SKM-1 treated with dmso at 0.1 percent for 144 hours (cell line): ENCODE measurements around the gene UBTF.

ENCODE experiments used
- DNase-seq: peaks from one replicate; lab custom pipeline; 2025; ENCODE audit not compliant: unreplicated experiment; lab: John Stamatoyannopoulos, UW

Gene UBTF

DNA sequence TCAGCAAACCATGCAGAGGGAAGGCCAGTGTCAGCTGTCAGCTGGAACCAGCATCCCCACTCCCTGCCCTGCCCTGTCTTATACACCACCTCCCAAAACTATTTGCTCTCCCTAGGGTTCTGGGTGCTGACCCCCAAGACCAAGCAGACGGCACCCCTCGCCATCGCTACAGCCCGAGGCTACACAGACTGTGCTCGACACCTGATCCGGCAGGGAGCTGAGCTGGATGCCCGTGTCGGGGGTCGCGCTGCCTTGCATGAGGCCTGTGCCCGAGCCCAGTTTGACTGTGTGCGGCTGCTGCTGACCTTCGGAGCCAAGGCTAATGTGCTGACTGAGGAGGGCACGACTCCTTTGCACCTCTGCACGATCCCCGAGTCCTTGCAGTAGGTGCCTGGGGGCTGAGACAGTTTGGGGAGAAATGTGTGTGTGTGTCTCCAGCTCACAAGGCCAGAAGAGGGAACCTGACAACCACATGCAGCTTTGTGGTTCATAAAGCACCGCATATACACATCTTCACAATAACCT, 47.5 kb downstream of the UBTF start:
- no peak for DNase-seq

DNA sequence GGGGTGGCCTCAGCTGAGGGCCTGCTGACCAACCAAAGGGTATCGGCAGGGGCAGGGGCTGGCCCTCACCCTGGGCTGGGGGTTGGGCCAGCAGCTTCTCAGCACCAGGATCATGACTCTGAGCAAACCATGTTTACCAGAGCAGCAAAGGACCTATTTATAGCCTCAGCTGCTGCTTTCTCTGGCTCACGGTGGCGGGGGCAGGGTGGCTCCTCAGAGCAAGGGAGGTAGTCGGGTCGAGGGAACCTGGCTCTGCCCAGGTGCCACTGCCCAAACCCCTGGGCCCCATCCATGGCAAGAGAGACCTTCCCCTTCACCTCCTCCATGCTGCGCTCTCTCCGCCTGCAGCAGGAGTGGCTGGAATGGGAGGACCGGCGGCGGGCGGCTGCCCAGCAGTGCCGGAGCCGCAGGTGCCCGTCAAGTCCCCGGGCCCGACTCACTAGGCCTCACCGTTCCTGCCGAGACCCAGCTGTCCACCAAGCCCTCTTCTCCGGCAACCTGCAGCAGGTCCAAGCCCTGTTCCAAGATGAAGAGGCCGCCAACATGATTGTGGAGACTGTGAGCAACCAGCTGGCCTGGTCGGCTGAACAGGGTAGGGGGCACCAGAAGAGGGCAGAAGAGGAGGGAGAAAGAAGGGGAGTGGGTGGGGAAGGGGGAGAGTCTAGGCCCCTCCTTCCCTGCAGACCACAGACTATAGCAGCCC, 48.8 kb downstream of the UBTF start, which contains the start of gene ASB16:
TSS of gene ASB16 (plus strand) at position 206 of the 703 bp plus-strand sequence. CDS start at position 292, 86 bp downstream.
- DNase-seq = no peak

DNA sequence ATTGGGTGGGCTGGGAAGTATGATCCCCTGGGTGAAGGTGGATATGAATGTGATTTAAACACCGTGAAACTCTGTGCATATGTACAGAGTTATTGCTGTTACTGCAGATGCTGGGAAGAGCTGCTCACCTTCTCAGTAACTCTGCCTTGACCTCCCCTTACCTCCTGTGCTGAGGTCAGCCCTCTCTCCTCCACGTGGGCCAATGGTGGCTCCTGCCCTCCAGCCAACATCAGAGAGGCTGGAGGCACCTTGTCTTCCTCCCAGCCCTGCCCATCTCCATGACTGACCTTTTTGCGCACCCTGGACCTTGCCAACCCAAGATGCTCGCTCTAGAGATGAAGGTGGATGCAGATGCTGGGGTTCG, 49.4 kb downstream of the UBTF start:
- no peak for DNase-seq

DNA sequence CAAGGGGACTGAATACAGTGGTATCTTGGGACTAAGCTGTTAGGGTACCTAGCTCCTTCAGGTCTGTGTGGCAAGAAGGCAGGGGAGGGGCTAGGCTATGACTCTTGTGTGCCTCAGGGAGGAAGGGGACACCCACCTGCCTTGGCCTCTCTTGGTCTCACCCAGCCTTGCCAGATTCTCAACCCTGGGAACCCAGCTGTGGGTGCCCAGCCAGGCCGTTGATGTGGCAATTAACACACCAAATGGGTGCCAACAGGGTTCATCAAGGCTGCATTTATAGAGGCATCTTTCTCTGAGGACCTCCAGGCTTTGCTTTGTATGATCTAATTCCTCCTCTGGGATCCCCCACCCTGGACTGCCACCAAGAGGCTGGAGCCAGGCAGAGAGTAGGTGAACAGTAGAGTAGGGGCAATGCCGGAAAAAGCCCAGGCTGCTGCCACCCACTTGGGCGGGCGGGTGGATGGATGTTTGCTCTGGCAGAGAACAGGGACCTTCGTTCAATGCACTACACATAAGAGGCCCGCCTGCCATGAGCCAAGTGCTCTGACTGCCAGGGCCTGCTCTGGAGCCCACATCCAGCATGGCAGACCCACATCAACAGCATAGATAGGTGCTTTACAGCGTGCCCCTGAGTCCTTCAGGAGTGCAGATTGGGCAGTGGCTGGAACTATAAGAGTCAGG, 52.2 kb downstream of the UBTF start:
- no peak for DNase-seq

DNA sequence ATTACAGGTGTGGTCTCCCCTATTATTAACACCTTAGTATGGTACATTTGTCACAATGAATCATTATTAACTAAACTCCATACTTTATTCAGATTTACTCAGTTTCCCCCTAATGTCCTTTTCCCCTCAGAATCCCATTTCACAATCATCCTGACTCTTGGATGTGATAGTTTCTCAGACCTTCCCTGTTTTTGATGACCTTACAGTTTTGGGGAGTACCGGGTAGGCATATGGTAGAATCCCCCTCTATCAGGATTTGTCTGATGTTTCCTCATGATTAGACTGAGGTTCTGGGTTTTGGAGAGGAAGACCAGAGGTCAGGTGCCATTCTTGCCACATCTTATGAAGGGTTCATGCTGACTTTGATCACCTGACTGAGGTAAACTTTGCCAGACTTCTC, 55.0 kb downstream of the UBTF start:
- DNase-seq = no peak

DNA sequence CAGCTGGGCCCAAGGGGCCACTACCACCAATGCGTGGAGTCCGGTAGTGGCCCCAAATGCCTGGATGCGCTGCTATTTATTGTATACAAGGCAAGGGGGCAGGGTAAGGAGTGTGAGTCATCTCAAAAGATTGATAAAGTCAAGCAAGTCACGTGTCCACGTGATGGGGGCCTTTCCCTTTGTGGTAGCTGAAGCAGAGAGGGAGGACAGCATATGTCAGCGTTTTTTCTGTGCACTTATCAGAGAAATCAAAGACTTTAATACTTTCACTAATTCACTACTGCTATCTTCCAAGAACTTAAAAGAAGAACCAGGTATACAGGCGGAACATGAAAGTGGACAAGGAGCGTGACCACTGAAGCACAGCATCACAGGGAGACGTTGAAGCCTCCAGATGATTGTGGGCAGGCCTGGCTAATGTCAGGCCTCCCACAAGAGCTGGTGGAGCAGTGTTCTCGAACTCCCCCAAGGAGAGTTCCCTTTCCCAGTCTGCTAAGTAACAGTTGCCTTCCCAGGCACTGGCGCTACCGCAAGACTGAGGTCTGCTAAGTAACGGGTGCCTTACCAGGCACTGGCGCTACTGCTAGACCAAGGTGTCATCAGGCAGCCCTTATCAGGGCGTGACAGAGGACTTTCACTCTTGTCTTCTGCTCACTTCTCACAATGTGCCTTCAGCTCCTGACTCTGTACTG, 59.8 kb downstream of the UBTF start:
- DNase-seq = no peak

DNA sequence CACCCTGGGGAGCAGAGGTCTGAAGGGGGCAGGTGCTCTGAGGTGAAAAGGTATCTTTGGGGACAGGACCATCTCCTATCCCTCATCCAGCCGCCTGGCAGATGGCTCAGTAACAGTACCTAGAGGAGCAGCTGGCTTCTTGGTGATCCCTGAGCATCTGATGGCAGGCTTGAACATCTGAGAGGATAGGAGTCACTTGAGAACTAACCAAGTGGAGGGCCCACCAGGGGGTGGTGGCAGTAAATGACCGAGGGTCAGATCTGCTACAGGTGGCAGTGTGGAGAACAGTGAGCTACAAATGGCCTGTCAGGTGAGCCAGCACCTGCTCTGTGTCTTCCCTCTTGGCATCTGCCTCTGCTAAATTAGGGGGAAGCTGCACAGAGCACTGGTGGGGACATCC, 64.0 kb downstream of the UBTF start:
- DNase-seq = no peak
